Left ventricle myocardium inferior (tissue), 1 donor: ENCODE measurements around the gene IRF2. TPM values are rescaled to one million over a fixed set of nuclear protein-coding genes. Genes with fewer than 3 reads are reported as not detected.

Experiments used
- DNase-seq: peaks from one replicate; pipeline ENCODE4 v3.0.0-alpha.2; 2020
- H3K27ac ChIP-seq: fragments of 200-600 bp; replicated peaks from 2 replicates; pipeline ENCODE4 v1.8.0; 2021
- H3K27me3 ChIP-seq: fragments of 200-600 bp; 2 replicates; pipeline ENCODE4 v1.8.0; 2021; ENCODE audit warnings: low read depth
- H3K36me3 ChIP-seq: fragments of 200-600 bp; 2 replicates; pipeline ENCODE4 v1.8.0; 2021
- H3K4me1 ChIP-seq: fragments of 200-600 bp; 2 replicates; pipeline ENCODE4 v1.8.0; 2021
- H3K4me3 ChIP-seq: fragments of 200-600 bp; 2 replicates; pipeline ENCODE4 v1.8.0; 2021; ENCODE audit warnings: mild to moderate bottlenecking, moderate library complexity
- H3K9me3 ChIP-seq: fragments of 200-600 bp; replicated peaks from 2 replicates; pipeline ENCODE4 v1.8.0; 2021
- intact Hi-C: fragments of 100-400 bp; cut with micrococcal nuclease; formaldehyde crosslinking; loops from one replicate; pipeline ENCODE4 v1.11.0; 2022
- total RNA-seq: library from RNA; stranded (reverse); fragmentation: NEBNext Ultra II Directional; extraction: Animal tissue kit (Norgen Biotek cat#: 25700); gene quantifications from one replicate; pipeline ENCODE4 v1.2.1, GENCODE V29; 2021
- TF ChIP-seq, protein P1 (sequence below): fragments of 200-600 bp; IDR thresholded peaks from 2 replicates; pipeline ENCODE4 v1.8.0; 2021; ENCODE audit warnings: antibody characterized with exemption, mild to moderate bottlenecking, borderline replicate concordance
- donor health status: DM: no; HTN: yes; CAD: no; lungs with severe emphysema.

Gene IRF2
- total RNA-seq, 1 donor from 2014 or later: 25.9 TPM

DNA sequence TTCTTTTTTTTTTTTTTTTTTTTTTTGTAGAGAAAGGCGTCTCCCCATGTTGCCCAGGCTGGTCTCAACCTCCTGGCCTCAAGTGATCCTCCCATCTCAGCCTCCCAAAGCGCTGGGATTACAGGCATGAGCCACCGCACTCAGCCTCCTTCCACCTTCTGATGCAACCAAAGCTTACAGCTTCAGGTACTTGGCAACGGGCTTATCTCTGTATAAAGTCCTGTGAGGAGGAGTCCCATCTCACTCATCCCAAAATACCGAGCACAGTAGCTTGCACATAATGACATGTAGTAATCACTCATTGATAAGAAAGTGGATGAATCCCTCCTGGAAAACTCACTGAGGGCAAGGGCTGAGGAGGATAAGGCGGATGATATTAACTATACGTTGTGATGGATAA is 19.1 kb downstream of the IRF2 start:
- Histone ChIP-seq H3K27ac (no peak overlapping the region), H3K27me3 (no peaks in the 10 kb centered on the region), H3K9me3 (no peaks in the 10 kb centered on the region), H3K4me1 (peaks cover 96% of the 10 kb centered on the region), H3K36me3 (peaks cover 5% of the 10 kb centered on the region), H3K4me3 (no peak overlapping the region)
- intact Hi-C loops: no loop called here
- no peak for DNase-seq
- TF ChIP-seq, protein P1, sequence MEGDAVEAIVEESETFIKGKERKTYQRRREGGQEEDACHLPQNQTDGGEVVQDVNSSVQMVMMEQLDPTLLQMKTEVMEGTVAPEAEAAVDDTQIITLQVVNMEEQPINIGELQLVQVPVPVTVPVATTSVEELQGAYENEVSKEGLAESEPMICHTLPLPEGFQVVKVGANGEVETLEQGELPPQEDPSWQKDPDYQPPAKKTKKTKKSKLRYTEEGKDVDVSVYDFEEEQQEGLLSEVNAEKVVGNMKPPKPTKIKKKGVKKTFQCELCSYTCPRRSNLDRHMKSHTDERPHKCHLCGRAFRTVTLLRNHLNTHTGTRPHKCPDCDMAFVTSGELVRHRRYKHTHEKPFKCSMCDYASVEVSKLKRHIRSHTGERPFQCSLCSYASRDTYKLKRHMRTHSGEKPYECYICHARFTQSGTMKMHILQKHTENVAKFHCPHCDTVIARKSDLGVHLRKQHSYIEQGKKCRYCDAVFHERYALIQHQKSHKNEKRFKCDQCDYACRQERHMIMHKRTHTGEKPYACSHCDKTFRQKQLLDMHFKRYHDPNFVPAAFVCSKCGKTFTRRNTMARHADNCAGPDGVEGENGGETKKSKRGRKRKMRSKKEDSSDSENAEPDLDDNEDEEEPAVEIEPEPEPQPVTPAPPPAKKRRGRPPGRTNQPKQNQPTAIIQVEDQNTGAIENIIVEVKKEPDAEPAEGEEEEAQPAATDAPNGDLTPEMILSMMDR: no peak

DNA sequence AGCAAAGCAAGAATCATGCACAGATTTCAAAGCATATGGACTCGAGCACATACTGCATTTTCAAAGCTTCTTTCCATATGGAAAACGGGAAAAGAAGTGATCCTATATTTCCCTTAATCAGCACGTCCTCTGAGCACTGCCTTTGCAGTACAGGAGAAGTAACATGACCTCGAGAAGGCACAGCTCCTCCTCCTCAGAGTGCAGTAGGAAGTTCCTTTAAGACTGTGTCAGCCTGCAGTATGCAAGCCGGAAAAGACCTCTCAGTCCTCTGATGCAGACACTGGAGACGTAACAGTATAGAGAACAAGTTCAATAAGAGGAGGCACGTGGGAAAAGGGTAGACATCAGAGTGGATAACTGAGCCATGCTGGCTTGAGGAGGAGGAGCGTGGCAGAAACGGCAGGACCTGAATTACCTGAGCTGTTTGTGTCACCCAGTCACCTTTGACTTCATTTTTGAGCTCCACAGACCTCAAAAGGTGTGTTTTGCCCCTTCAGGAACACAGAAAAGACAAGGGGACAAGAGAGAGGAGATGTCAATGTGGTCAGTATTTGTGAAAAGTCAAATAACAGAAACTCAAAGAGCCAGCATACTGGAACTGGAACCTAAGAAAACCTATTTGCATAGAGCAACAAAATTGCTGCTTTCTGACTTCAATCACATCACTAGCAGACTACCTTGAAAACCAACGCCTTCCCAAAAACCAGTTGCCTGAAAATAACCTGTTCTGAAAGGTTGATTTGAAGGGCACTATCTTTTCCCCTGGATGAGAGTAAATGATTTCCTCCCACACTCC is 20.8 kb downstream of the IRF2 start:
- peaks cover 5% of the 10 kb centered on the region for H3K36me3 ChIP-seq
- no peak overlapping the region for H3K4me3 ChIP-seq
- intact Hi-C loops: no loop called here
- no peak for DNase-seq
- H3K27me3 ChIP-seq: no peaks in the 10 kb centered on the region
- no peaks in the 10 kb centered on the region for H3K9me3 ChIP-seq
- H3K27ac ChIP-seq: peak overlapping the region; percentile 41
- peaks cover 97% of the 10 kb centered on the region for H3K4me1 ChIP-seq
- TF ChIP-seq, protein P1: no peak

DNA sequence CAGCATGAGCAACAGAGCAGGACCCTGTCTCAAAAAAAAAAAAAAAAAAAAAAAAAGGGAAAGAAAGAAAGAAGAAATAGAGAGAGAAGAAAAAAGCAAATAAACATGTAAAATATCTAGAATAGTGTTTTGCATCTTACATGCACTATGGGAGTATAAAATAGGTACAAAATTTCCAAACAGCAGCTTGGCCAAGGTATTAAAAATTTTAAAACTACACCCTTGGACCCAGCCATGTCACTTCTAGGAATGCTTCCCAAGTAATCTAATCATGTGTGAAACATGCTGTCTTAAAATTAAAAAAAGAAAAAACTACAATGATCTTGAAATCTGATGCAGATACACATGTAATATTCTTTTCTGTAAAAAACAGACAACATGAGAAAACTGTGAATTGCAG is 21.6 kb downstream of the IRF2 start:
- H3K9me3 ChIP-seq: no peaks in the 10 kb centered on the region
- no peak overlapping the region for H3K27ac ChIP-seq
- TF ChIP-seq, protein P1: no peak
- peaks cover 5% of the 10 kb centered on the region for H3K36me3 ChIP-seq
- H3K4me1 ChIP-seq: peaks cover 97% of the 10 kb centered on the region
- intact Hi-C loops: no loop called here
- no peak for DNase-seq
- no peaks in the 10 kb centered on the region for H3K27me3 ChIP-seq
- H3K4me3 ChIP-seq: no peak overlapping the region

DNA sequence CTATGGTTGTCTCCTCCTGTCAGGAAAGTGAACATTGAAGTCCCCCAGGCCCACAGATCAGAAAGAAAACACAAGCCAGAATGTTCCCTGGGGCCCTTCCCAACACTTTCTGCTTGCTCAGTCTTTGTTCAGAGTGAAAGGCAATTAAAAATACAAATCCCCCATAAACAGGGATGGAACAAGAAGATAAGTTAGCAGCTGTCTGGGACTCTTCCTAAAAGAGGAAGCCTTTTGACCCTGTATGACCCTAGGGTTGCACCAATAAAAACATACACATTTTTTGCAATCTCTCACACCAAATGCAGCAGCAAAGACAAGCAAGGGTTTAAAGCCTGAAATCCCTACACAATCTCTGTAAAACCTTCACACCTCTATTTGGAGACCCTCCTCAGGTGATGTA is 22.6 kb downstream of the IRF2 start:
- Histone ChIP-seq H3K27ac (peak overlapping the region; percentile 87), H3K4me3 (no peak overlapping the region), H3K27me3 (no peaks in the 10 kb centered on the region), H3K9me3 (no peaks in the 10 kb centered on the region), H3K36me3 (peaks cover 5% of the 10 kb centered on the region), H3K4me1 (peaks cover 98% of the 10 kb centered on the region)
- intact Hi-C loops: no loop called here
- no peak for DNase-seq
- TF ChIP-seq, protein P1: no peak

DNA sequence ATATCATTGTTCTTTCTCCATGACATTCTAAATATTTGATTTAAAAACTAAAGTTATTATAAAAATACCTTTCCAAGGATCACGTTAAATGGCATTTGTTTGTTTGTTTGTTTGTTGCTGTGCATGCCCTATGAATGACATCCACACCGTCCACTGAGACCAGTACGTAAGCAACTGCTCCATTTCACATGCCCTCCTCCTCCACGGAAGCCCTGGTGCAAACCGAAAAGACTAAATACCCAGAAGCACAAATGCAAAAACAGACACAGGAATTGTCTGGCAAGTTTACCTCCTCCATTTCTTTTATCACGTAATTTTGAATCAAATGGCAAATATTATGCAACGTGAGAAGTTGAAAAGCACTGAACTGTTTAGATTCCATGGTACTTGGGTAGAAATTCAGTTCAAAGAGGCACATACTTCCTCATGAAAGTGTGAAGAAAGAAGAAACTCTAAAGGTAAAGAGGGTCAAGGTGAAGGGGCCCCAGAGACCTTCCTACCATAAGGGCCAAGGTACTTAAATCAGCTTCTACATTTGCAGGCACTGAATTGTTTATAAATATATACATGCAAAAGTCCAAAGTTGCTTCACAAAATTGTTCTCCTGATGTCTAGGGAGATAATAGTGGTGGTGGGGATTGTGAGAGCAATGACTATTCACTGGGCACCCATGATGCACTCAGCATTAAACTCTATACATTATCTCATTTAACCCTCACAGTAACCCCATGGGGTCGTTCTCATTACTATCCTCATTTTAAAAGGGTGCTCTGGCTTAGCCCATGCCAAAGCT is 23.4 kb downstream of the IRF2 start:
- DNase-seq: no peak
- Histone ChIP-seq H3K27ac (peak overlapping the region; percentile 87), H3K4me3 (no peak overlapping the region), H3K4me1 (peaks cover 98% of the 10 kb centered on the region), H3K9me3 (no peaks in the 10 kb centered on the region), H3K27me3 (no peaks in the 10 kb centered on the region), H3K36me3 (peaks cover 5% of the 10 kb centered on the region)
- intact Hi-C loops: no loop called here
- TF ChIP-seq, protein P1: no peak
